Measurements from ENCODE around the gene FHL3. TPM values are rescaled to one million over a fixed set of nuclear protein-coding genes. Genes with fewer than 3 reads are reported as not detected.

Gene FHL3, protein sequence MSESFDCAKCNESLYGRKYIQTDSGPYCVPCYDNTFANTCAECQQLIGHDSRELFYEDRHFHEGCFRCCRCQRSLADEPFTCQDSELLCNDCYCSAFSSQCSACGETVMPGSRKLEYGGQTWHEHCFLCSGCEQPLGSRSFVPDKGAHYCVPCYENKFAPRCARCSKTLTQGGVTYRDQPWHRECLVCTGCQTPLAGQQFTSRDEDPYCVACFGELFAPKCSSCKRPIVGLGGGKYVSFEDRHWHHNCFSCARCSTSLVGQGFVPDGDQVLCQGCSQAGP
- 89.8 and 202 TPM in 2 replicates for total RNA-seq (2011; cell fraction: chromatin; rRNA removed; ENCODE audit: low replicate concordance)
- 99.7 and 116 TPM in 2 replicates for total RNA-seq (2011; cell fraction: nucleolus; rRNA removed)
- 98.0 and 139 TPM in 2 replicates for total RNA-seq (2011; cell fraction: nucleoplasm; rRNA removed)
- total RNA-seq (2014; rRNA removed) = 55.7 and 80.3 TPM in 2 replicates
- 22.6 and 27.7 TPM in 2 replicates for total RNA-seq (2014; rRNA removed; fragmentation: Illumina TruSeq; extraction: Trizol)
- total RNA-seq (2015; rRNA removed; fragmentation: Illumina TruSeq; extraction: Trizol) = 34.1 and 35.1 TPM in 2 replicates
- total RNA-seq (2021) = 123 and 144 TPM in 2 replicates
- polyA plus RNA-seq (2011; rRNA removed) = 14.8 and 18.9 TPM in 2 replicates
- 31.0 and 53.9 TPM in 2 replicates for polyA plus RNA-seq (2011; cell fraction: cytosol; rRNA removed)
- 58.4 and 84.8 TPM in 2 replicates for polyA plus RNA-seq (2011; cell fraction: nucleus; rRNA removed)
- 76.0 and 140 TPM in 2 replicates for polyA plus RNA-seq (2012)
- 117 and 145 TPM in 2 replicates for polyA plus RNA-seq (2014; fragmentation: Illumina TruSeq; extraction: Trizol)
- 1 to 10 TPM; 6.1 to 8.0 TPM for polyA plus RNA-seq (2014; fragmentation: Nextera tagmentation; extraction: Ambion mirVana)
- polyA plus RNA-seq (2014; rRNA removed) = 56.7 and 61.4 TPM in 2 replicates
- 26.4 and 29.9 TPM in 2 replicates for polyA minus RNA-seq (2011; rRNA and poly(A)+ RNA removed)
- polyA minus RNA-seq (2011; cell fraction: cytosol; rRNA and poly(A)+ RNA removed) = 46.4 and 60.9 TPM in 2 replicates
- polyA minus RNA-seq (2011; cell fraction: nucleus; rRNA and poly(A)+ RNA removed) = 41.9 and 46.1 TPM in 2 replicates
- percentile 97 among the genes with signal in this experiment for Bru-seq, nascent RNA
- percentile 84 among the genes with signal in this experiment for BruChase-seq, experiment 1, labeled RNA remaining after a 2-hour chase
- BruChase-seq, experiment 2, labeled RNA remaining after a 6-hour chase = percentile 81 among the genes with signal in this experiment
- long read RNA-seq, experiment 1, transcript FHL3-203 (6 exons, 1,091 nt) = minor isoform, 9 of 138 reads
- long read RNA-seq, experiment 1, transcript FHL3-201 (6 exons, 1,647 nt) = major isoform, 43 of 138 reads
- long read RNA-seq, experiment 1, partial matches to known transcripts = 32 of 138 reads
- long read RNA-seq, experiment 1, other reads (novel, unspliced or antisense) = 53 of 138 reads
- long read RNA-seq, experiment 2, transcript FHL3-203 (6 exons, 1,091 nt) = minor isoform, 29 of 185 reads
- long read RNA-seq, experiment 2, transcript FHL3-201 (6 exons, 1,647 nt) = major isoform, 106 of 185 reads
- long read RNA-seq, experiment 2, partial matches to known transcripts = 24 of 185 reads
- long read RNA-seq, experiment 2, other reads (novel, unspliced or antisense) = 21 of 185 reads
- long read RNA-seq, experiment 3, transcript FHL3-201 (6 exons, 1,647 nt) = major isoform, 66 of 100 reads
- long read RNA-seq, experiment 3, transcript FHL3-203 (6 exons, 1,091 nt) = minor isoform, 23 of 100 reads
- long read RNA-seq, experiment 3, partial matches to known transcripts = 6 of 100 reads
- long read RNA-seq, experiment 3, other reads (novel, unspliced or antisense) = 5 of 100 reads

GRCh38 chr1:38005195-38006007 lies at the start of gene FHL3:
FHL3 (minus strand) TSS chr1:38005514; CDS start chr1:37999412, 6,102 bp downstream.
- Histone ChIP-seq H3K79me2 (ENCODE audit: control insufficient read depth, insufficient read depth, low read length) (peaks cover 56% of the 10 kb centered on the region), H3K27me3 (ENCODE audit: control insufficient read depth in 2 of 2, insufficient read depth in 2 of 2, low read length in 2 of 2) (no peaks in the 10 kb centered on the region), H2AFZ (ENCODE audit: low read depth, low read length) (peak within 1 kb of the TSS; percentile 82), H3K36me3 (ENCODE audit: control insufficient read depth, insufficient read depth, low read length) (peaks cover 33% of the 10 kb centered on the region), H4K20me1 (replicated peaks; ENCODE audit: control insufficient read depth, insufficient read depth, low read length) (0 out of 2 replicates have a peak, but pooled peaks cover 12% of the 10 kb centered on the region), H3K27ac (ENCODE audit: extremely low read depth, low read depth, low read length) (peak within 1 kb of the TSS; percentile 82), H3K9ac (ENCODE audit: insufficient read depth in 1 of 2, low read depth in 2 of 2, low read length in 2 of 2) (peak within 1 kb of the TSS; percentile 86 to 99), H3K4me1 (replicated peaks in 1 of 2; ENCODE audit: control insufficient read depth in 2 of 2, insufficient read depth in 2 of 2, low read length in 2 of 2) (peaks cover 58% of the 10 kb centered on the region in 2 experiments), H3K4me2 (ENCODE audit: insufficient read depth, low read length) (peak within 1 kb of the TSS; percentile 92), H3K4me3 (peak within 1 kb of the TSS; percentile 65), H3K9me1 (ENCODE audit: control insufficient read depth, insufficient read depth, low read length) (no peaks in the 10 kb centered on the region), H3K9me3 (replicated peaks; ENCODE audit: control insufficient read depth, insufficient read depth, low read depth, low read length) (no peaks in the 10 kb centered on the region)
- intact Hi-C loops (cut with micrococcal nuclease) = no loop called here
- WGBS (ENCODE audit: insufficient coverage, low coverage, missing lambda C conversion rate) = 1% methylated on average over 34 of the region's 83 CpGs
- ATAC-seq (peak; percentile 64), FAIRE-seq (no peak), DNase-seq (ENCODE audit: extremely low read depth in 1 of 4, low spot score in 3 of 4) (peak; percentile 95 to 96 (median 96))
- no TSS peak for BruUV-seq (replicated peaks)
- in situ Hi-C loops (cut with MboI) = no loop called here
- ChIA-PET CTCF (ENCODE audit: low intra/inter-chr PET ratio) (no interaction called here), POLR2A (interaction anchor here (0.6 to 1.0 kb wide), 2 partner anchors 11 to 1813 kb away, joined by 3 to 4 read pairs; no protein-coding TSS in a partner anchor)
- TF ChIP-seq ADNP (tag; IDR thresholded peaks at IDR 0.05) (no peak), ZNF311 (CRISPR knock-in tag; IDR thresholded peaks at IDR 0.05) (no peak), FOS (IDR thresholded peaks at IDR 0.05; ENCODE audit: extremely low read depth, insufficient read length) (no peak), PML (IDR thresholded peaks at IDR 0.05; ENCODE audit: low read length) (peak; percentile 43; the same call in 1 of the 2 replicates), ELK1 (CRISPR knock-in tag; IDR thresholded peaks at IDR 0.05) (no peak), MCM7 (IDR thresholded peaks at IDR 0.05) (no peak), KLF6 (CRISPR knock-in tag; IDR thresholded peaks at IDR 0.05; ENCODE audit: borderline replicate concordance) (no peak), CSDE1 (IDR thresholded peaks at IDR 0.05) (no peak), RBM25 (IDR thresholded peaks at IDR 0.05; ENCODE audit: low read depth, low read length, severe bottlenecking) (no peak), SREBF2 (CRISPR knock-in tag; IDR thresholded peaks at IDR 0.05) (no peak), NFYB (IDR thresholded peaks at IDR 0.05; ENCODE audit: extremely low read depth, insufficient read length) (no peak), YY1 (IDR thresholded peaks at IDR 0.05; ENCODE audit: borderline replicate concordance in 1 of 3, control insufficient read depth in 1 of 3, extremely low read depth in 1 of 3, insufficient read depth in 3 of 3, insufficient read length in 1 of 3, insufficient replicate concordance in 2 of 3, low read depth in 1 of 3, low read length in 2 of 3) (peak in 1 of 3 experiments; percentile 47)
- TF ChIP-seq, protein P1, sequence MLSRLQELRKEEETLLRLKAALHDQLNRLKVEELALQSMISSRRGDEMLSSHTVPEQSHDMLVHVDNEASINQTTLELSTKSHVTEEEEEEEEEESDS (CRISPR knock-in tag; IDR thresholded peaks at IDR 0.05) = no peak
